GM19328 (cell line): ENCODE measurements around the gene SH3RF3.
"Not testable (repeated sequence)": the region's sequence is repeated elsewhere in the genome, so short reads cannot be mapped to it uniquely, and the experiment has no call there.

Experiments
- ATAC-seq: cut with Tn5 transposase; IDR thresholded peaks from one replicate; pipeline ENCODE4 v1.9.1; 2021; ENCODE audit warnings: mild to moderate bottlenecking, moderate library complexity; ENCODE audit not compliant: unreplicated experiment

SH3RF3 gene

GRCh38 chr2:109155553-109156451 lies 26.8 kb downstream of the SH3RF3 start:
- ATAC-seq = no peak

DNA sequence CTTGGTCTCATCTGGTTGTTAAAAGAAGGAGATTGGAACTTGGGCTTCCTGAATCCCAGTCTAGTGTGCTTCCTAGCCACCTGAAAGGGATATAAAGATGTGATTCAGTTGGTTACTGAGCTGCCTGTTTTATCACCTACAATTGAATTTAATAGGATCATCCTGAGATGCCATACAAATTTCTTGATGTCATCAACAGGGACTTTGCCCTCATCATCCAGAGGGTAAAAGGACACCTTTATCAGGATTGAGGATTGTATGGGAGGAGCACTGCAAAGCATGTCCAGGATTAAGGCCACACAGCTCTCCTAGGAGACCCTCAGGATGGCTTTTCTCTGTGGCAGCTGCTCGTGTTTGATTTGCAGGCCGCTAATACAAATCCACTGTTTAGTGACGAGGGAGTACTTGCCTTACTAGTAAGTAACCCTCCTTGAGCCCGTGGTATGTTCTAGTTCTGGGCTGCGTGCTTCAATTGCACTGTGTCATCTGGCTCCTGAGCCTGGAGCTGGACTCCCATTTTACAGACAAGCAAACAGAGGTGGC lies 28.6 kb downstream of the SH3RF3 start:
- no peak for ATAC-seq

DNA sequence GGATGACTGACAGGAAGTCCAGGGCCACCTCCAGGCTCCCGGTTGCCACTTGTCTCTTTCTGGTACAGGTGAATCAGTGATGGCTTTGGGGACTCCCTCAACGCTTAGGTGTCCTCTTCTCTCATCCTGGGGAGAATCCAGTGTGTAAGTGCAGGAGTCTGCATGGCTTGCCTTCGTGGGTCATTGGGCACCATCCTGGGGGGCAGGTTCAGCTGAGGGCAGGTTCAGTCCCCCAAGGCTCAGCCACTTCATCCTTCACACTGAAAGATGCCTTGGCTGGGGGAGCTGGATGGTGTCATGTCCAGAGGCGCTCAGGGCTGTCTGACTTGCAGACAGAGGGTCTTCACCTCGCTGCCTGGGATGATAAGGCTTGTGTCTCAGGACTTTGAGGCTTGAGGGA lies 29.2 kb downstream of the SH3RF3 start:
- no peak for ATAC-seq

DNA sequence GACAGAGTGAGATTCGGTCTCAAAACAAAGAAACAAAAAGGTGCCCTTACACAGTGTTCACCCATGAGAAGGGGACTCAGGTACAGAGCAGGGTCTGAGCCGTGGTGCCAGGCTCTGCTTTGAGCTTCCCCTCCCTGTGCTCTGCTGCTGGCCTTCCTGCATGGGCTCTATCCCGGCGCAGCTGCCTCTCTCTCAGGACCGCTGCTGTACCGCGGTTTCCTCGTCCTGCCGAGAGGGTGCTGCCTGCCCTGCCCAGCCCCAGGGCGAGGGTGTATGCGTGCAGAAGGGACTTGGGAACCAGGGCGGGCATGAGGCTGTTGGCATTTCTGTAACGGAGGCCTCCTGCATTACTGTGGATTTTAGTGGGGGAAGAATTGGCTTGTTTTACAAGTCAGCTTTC lies 30.1 kb downstream of the SH3RF3 start:
- ATAC-seq = no peak

GRCh38 chr2:109160714-109161440 lies 31.9 kb downstream of the SH3RF3 start:
- ATAC-seq = no peak

GRCh38 chr2:109162367-109162766 lies 33.4 kb downstream of the SH3RF3 start:
- ATAC-seq = not testable (repeated sequence)

DNA sequence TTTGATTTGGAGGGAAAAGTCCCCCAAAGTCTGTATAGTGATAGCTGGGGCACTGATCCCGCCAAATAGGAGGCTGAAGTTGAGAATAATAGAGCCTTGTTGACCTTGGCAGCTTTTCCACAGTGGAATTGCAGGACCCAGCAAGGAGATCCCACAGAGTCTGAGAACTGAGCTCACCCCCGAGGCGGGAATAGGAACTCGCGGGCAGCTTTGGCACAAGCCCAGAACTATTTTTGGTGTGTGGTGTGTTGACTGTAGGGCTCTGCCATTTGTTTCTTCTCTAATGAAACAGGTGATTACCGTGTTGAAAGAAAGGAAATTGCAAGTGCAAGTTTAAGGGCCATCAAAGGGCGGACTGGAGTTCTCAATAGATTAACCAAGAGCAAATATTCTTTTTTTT lies 34.0 kb downstream of the SH3RF3 start:
- ATAC-seq = no peak

- ATAC-seq = no peak
Observed at GRCh38 chr2:109164311-109164710, 35.3 kb downstream of the SH3RF3 start.

- no peak for ATAC-seq
Observed at GRCh38 chr2:109164739-109165221, 35.8 kb downstream of the SH3RF3 start.

DNA sequence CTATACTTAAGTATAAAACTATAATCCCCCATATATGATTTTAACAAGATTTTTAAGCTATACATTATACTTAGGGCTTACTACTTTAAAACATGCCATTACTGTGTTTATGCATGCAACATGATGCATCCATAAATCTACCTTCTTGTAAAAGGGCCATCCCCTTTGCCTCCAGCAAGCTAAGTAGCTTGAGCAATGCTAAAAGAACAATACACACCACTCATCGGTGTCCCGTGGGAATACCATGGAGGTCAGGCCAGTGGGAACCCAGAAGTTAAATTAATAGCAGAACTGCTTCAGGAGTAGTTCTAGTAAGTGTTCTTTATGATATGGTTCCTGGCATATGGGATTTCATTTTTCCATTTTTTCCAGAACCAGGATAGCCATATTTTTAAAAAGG lies 37.8 kb downstream of the SH3RF3 start:
- ATAC-seq = no peak

GRCh38 chr2:109168086-109168485 lies 39.1 kb downstream of the SH3RF3 start:
- no peak for ATAC-seq

- ATAC-seq = no peak
Observed at GRCh38 chr2:109168716-109169115, 39.7 kb downstream of the SH3RF3 start.

GRCh38 chr2:109170645-109171044 lies 41.6 kb downstream of the SH3RF3 start:
- ATAC-seq = no peak

DNA sequence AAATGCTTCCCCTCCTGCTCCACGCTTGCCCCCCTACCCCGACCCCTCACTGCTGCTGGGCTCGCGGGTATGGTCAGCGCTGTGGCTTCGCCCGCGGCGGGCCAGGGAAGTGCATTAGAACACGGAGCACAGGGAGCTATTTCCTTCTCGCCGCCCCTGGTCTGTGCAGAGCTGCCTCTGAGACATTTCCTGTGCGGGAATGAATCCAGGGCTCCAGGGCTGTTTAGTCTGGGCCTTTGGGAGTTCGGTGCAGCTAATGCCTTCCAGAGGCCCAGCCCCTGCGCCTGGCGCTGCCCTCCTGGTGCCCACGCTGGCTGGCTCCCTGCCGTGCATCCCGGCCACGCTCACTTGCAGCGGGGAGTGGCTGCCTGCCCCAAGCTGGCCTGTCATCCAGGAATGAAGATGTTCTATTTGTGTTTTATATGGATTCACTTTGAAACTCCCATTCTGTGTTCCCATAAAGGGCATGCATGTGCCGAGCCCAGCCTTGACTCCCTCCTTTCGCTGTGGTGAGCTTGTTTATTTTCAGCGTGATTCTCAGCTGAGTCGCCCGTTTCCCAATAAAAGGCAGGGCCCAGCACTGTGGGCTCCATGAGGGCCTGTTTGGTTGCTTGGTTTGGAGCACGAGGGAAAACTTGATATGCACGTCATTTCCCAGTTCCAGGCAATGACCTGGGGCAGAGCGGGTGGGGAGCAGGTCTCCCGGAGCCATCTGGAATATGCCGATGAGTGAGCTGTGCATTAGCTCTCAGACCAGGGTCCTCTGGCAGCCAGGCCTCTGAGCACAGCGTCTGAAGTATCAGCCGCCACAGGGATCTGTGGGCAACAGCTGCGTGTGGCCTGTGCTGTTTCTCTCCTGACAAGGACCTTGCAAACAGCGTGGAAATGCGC lies 42.7 kb downstream of the SH3RF3 start:
- ATAC-seq = no peak

GRCh38 chr2:109172556-109173105 lies 43.6 kb downstream of the SH3RF3 start:
- ATAC-seq = no peak

DNA sequence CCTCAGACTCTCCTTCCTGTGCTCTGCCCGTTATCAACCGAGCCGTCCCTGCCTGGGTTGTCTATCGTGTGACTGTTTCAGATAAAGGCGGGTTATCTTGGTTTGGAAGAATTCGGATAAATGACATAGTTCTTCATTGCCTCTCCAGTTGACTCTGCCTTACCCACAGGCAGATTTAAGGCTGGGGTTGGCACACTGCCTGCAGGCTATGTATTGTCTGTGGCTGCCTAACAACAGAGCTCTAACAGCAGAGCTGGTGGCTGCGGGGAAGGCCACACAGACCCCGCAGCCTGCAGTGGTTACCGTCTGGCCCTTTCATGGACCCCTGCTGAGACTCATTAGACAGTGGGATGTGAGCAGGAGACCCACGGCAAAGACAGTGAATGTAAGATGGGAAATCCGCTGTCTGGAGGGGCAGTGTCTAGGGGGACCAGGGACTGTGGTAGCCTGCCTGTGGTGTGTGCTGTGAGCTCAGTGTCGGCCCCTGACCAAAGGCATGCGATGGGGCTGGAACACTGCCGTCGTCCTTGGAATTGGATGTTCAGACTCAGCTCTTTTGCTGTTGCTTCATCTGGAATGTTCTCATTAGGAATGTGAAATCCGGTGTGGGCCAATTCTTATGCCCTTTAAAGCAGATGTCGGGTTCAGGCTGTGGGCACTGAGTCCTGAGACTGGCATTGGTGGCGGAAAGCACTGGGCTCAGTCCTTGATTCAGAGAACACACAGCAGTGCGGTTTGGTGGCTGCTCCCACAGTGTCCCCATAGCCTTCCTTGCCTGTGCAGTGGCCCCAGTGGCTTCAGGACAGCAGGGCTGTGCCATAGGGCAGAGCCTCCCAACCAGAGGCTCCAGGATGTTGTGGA lies 44.5 kb downstream of the SH3RF3 start:
- no peak for ATAC-seq

DNA sequence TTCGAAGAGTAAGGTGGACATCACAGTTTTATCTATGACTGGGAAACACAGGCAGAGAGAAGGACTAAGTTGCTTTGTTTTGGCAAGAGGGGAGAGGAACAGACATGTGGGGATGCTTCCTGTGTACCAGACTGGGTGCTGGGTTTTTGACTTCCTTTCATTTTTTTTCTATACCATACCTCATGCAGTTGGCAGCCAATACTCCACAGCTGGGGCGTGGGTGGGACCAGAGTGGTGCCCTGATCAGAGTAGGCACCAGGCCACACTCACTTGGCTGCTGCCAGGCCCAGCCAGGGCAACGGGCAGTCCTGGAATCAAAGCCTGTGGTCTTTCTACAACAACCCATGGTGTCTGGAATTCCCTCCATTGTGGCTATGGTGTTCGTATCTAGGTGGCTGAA lies 45.2 kb downstream of the SH3RF3 start:
- ATAC-seq = no peak

DNA sequence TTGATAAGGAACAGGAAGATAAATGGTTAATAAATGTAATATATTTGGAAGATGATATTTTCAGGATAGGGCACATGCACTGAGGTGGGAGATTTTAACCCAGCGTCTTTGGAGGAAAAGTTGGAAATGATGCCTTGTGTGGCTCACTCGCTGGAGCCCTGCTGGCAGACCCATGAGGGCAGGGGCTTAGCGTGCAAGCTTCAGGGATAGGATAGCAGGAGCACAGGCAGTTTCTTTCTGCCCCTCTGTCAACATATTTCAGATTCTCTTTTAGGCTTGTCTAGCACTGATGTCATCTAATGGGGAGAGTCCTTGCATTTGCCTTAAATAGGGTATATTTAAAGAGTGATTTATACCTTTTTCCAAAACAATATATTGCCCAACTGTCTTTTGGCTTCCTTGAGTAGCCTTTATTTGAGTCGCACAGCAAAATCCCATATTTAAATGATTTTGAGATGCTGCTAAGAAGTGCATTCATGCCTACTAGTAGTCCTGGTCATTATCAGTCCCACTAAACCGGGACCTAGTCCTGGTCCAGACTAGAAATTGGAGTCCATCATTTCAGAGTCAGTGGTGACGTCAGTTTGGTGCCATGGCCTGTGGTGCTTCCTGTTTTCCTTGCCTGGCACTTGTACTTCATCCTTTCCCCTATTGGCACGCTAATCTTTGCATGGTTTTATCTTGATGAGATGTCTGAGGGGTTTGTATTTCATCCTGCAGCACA lies 45.8 kb downstream of the SH3RF3 start:
- ATAC-seq = no peak

- ATAC-seq = no peak
Observed at GRCh38 chr2:109175350-109175678, 46.3 kb downstream of the SH3RF3 start.
